T-cell (primary cell): ENCODE data around the gene XRCC2. TPM values are rescaled to one million over a fixed set of nuclear protein-coding genes. Genes with fewer than 3 reads are reported as not detected.
"Not testable (repeated sequence)": the region's sequence is repeated elsewhere in the genome, so short reads cannot be mapped to it uniquely, and the experiment has no call there.

ENCODE experiments used
- ATAC-seq, 4 experiments: fragments of 200-7000 bp in 3 of 4; fragments of 150-1000 bp in 1 of 4; cut with Tn5 transposase; replicated peaks in 1 of 4; 1 replicate in 3 of 4; 2 replicates in 1 of 4; pipeline ENCODE4 v1.10.0; 2021; ENCODE audit warnings: moderate library complexity in 3 of 4, mild to moderate bottlenecking in 2 of 4, moderate number of reproducible peaks in 1 of 4
- CTCF ChIA-PET, 2 donors: fragments of 300-600 bp; sonication (Branson Sonifier 250); formaldehyde crosslinking; loops; one replicate each; lab custom pipeline; 2022; ENCODE audit warnings: antibody characterized with exemption in 2 of 2; lab: Charles Lee
- POLR2A ChIA-PET, 2 donors: fragments of 300-600 bp; sonication (Branson Sonifier 250); formaldehyde crosslinking; loops; one replicate each; lab custom pipeline; 2022; ENCODE audit warnings: antibody characterized with exemption in 2 of 2; lab: Charles Lee
- DNase-seq, 35 experiments: peaks; one replicate each; pipeline versions ENCODE4 v3.0.0 to v3.0.0-alpha.2; 2013 to 2023
- H3K27ac ChIP-seq: one replicate; pipeline ENCODE4 v1.5.1; 2013; ENCODE audit warnings: low read length
- H3K27me3 ChIP-seq, 2 experiments: replicated peaks in 1 of 2; 1 replicate in 1 of 2; 2 replicates in 1 of 2; pipeline versions ENCODE4 v1.6.1 to v1.7.0; 2013; ENCODE audit warnings: low read length in 1 of 2, mixed read lengths in 1 of 2; ENCODE audit not compliant: control insufficient read depth in 2 of 2, insufficient read depth in 2 of 2; ENCODE audit errors: extremely low read depth in 1 of 2
- H3K36me3 ChIP-seq, 2 donors: 1 replicate in 1 of 2; 2 replicates in 1 of 2; pipeline versions ENCODE4 v1.6.1 to v1.7.0; 2013; ENCODE audit warnings: low read length in 1 of 2; ENCODE audit not compliant: control insufficient read depth in 2 of 2, insufficient read depth in 1 of 2; ENCODE audit errors: extremely low read depth in 1 of 2
- H3K4me1 ChIP-seq, 2 experiments: 1 replicate in 1 of 2; 2 replicates in 1 of 2; pipeline versions ENCODE4 v1.6.1 to v1.7.0; 2013; ENCODE audit warnings: low read length in 2 of 2, mixed read lengths in 1 of 2; ENCODE audit not compliant: insufficient read depth in 2 of 2, control insufficient read depth in 1 of 2; ENCODE audit errors: extremely low read depth in 1 of 2
- H3K4me3 ChIP-seq, 2 donors: 1 replicate in 1 of 2; 2 replicates in 1 of 2; pipeline versions ENCODE4 v1.5.1 to v1.7.0; 2013; ENCODE audit warnings: mild to moderate bottlenecking in 2 of 2, low read length in 1 of 2, moderate library complexity in 1 of 2; ENCODE audit not compliant: control insufficient read depth in 1 of 2; ENCODE audit errors: extremely low read depth in 1 of 2
- H3K9me3 ChIP-seq: 2 replicates; pipeline ENCODE4 v1.7.0; 2013
- H3K27ac Mint-ChIP-seq, 2 donors: one replicate each; pipeline ENCODE4 v1.8.0; 2020 to 2021; ENCODE audit warnings: mild to moderate bottlenecking in 2 of 2, mixed read lengths in 2 of 2
- H3K27me3 Mint-ChIP-seq, 2 donors: one replicate each; pipeline ENCODE4 v1.8.0; 2021 to 2022; ENCODE audit warnings: mixed read lengths in 2 of 2
- H3K36me3 Mint-ChIP-seq: one replicate; pipeline ENCODE4 v1.8.0; 2021; ENCODE audit warnings: mixed read lengths
- H3K4me1 Mint-ChIP-seq, 3 donors: one replicate each; pipeline ENCODE4 v1.8.0; 2020 to 2022; ENCODE audit warnings: mixed read lengths in 3 of 3, mild to moderate bottlenecking in 1 of 3
- H3K4me3 Mint-ChIP-seq, 3 donors: one replicate each; pipeline ENCODE4 v1.8.0; 2020 to 2022; ENCODE audit warnings: mild to moderate bottlenecking in 3 of 3, mixed read lengths in 3 of 3, moderate library complexity in 3 of 3
- H3K9me3 Mint-ChIP-seq, 3 donors: one replicate each; pipeline ENCODE4 v1.8.0; 2020 to 2022; ENCODE audit warnings: mixed read lengths in 3 of 3
- WGBS: methylation state at CpG from one replicate; pipeline ENCODE4 v1.1.5; 2013; ENCODE audit warnings: missing lambda C conversion rate; ENCODE audit not compliant: insufficient coverage; 5-methylcytosine and 5-hydroxymethylcytosine counted together
- total RNA-seq, 35 experiments: library from RNA in 6 of 35; stranded (reverse) in 6 of 35; fragments of 120-200 nt in 1 of 35; gene quantifications; one replicate each; pipeline versions ENCODE4 v1.2.1 to v1.2.4 and lab custom pipeline; 2013 to 2026

XRCC2 gene
- total RNA-seq, 5 donors from 2014 or later (not counting 1 experiment from before 2014, with no cell fraction given) = 0.35 to 1.3 (median 0.86) TPM

DNA sequence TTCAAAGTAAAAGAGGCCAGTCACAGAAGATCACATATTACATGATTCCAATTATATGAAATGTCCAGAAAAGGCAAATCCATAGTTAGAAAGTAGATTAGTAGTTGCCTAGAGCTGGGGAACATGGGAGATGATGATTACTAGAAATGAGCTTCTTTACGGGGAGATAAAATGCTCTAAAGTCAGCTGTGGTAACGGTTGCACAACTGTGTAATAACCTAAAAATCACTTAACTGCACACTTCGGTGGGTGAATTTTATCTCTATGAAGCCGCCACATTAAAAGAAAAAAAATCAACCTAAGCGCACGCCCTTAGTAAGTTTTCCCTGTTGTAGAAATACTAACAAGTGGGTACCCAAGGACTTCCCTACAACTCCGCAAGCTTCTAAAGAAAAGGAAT lies 15.9 kb downstream of the XRCC2 start:
- Histone ChIP-seq H3K36me3 (no peaks in the 10 kb centered on the region), H3K27me3 (no peaks in the 10 kb centered on the region), H3K9me3 (no peaks in the 10 kb centered on the region), H3K4me1 (no peaks in the 10 kb centered on the region), H3K4me3 (no peak overlapping the region), H3K27ac (no peak overlapping the region)
- no peaks in the 10 kb centered on the region for H3K9me3 Mint-ChIP-seq
- DNase-seq = no peak
- no peaks in the 10 kb centered on the region for H3K4me1 Mint-ChIP-seq
- H3K27ac Mint-ChIP-seq = no peak overlapping the region
- WGBS = 83% methylated on average over 2 of the region's 7 CpGs
- H3K4me3 Mint-ChIP-seq = no peak overlapping the region
- POLR2A ChIA-PET = no interaction called here
- no peaks in the 10 kb centered on the region for H3K27me3 Mint-ChIP-seq
- no peak for ATAC-seq
- CTCF ChIA-PET = no interaction called here
- H3K36me3 Mint-ChIP-seq = no peaks in the 10 kb centered on the region

GRCh38 chr7:152654971-152655370 lies 21.0 kb downstream of the XRCC2 start:
- Histone ChIP-seq H3K4me3 (no peak overlapping the region), H3K27ac (no peak overlapping the region), H3K36me3 (no peaks in the 10 kb centered on the region), H3K4me1 (no peaks in the 10 kb centered on the region), H3K9me3 (no peaks in the 10 kb centered on the region), H3K27me3 (no peaks in the 10 kb centered on the region)
- H3K4me3 Mint-ChIP-seq = no peak overlapping the region
- ChIA-PET CTCF (no interaction called here), POLR2A (no interaction called here)
- no peaks in the 10 kb centered on the region for H3K9me3 Mint-ChIP-seq
- DNase-seq = no peak
- no peak for ATAC-seq
- no peaks in the 10 kb centered on the region for H3K27me3 Mint-ChIP-seq
- H3K4me1 Mint-ChIP-seq = no peaks in the 10 kb centered on the region
- no peak overlapping the region for H3K27ac Mint-ChIP-seq
- no peaks in the 10 kb centered on the region for H3K36me3 Mint-ChIP-seq
- 93% methylated on average over 2 of the region's 4 CpGs for WGBS

- no peaks in the 10 kb centered on the region for H3K9me3 ChIP-seq
- H3K36me3 ChIP-seq = no peaks in the 10 kb centered on the region
- DNase-seq = no peak
- no peaks in the 10 kb centered on the region for H3K27me3 Mint-ChIP-seq
- peaks cover 0 to 7% (median 3%) of the 10 kb centered on the region in 3 donors for H3K9me3 Mint-ChIP-seq
- ChIA-PET POLR2A (no interaction called here), CTCF (no interaction called here)
- H3K4me1 ChIP-seq = no peaks in the 10 kb centered on the region
- H3K27me3 ChIP-seq = no peaks in the 10 kb centered on the region
- WGBS = no CpG with 5 or more reads among the region's 2 CpGs
- H3K36me3 Mint-ChIP-seq = peaks cover 3% of the 10 kb centered on the region
- H3K4me3 ChIP-seq = no peak overlapping the region
- H3K4me1 Mint-ChIP-seq = no peaks in the 10 kb centered on the region
- no peak overlapping the region for H3K4me3 Mint-ChIP-seq
- H3K27ac ChIP-seq = no peak overlapping the region
- ATAC-seq = no peak
- no peak overlapping the region for H3K27ac Mint-ChIP-seq
Measured at GRCh38 chr7:152649220-152649619, 26.7 kb downstream of the XRCC2 start.

GRCh38 chr7:152647009-152647408 lies 28.9 kb downstream of the XRCC2 start:
- Mint-ChIP-seq H3K27me3 (no peaks in the 10 kb centered on the region), H3K9me3 (peaks cover 0 to 7% (median 3%) of the 10 kb centered on the region in 3 donors), H3K4me3 (no peak overlapping the region), H3K4me1 (no peaks in the 10 kb centered on the region), H3K36me3 (peaks cover 3% of the 10 kb centered on the region), H3K27ac (no peak overlapping the region)
- Histone ChIP-seq H3K36me3 (no peaks in the 10 kb centered on the region), H3K27ac (no peak overlapping the region), H3K4me1 (no peaks in the 10 kb centered on the region), H3K4me3 (no peak overlapping the region), H3K9me3 (no peaks in the 10 kb centered on the region), H3K27me3 (no peaks in the 10 kb centered on the region)
- no peak for ATAC-seq
- ChIA-PET CTCF (no interaction called here), POLR2A (no interaction called here)
- no CpG with 5 or more reads among the region's 3 CpGs for WGBS
- DNase-seq = no peak

DNA sequence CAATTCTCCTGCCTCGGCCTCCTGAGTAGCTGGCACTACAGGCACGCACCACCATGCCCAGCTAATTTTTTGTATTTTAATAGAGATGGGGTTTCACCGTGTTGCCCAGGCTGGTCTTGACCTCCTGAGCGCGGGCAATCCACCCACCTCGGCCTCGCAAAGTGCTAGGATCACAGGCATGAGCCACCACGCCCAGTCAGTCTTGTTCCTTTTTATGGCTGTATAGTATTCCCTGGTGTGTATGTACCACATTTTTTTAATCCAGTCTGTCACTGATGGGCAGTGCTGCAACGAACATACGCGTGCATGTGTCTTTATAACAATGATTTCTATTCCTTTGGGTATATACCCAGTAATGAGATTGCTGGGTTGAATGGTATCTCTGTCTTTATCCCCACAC lies 29.4 kb downstream of the XRCC2 start:
- H3K36me3 Mint-ChIP-seq, H3K27me3 ChIP-seq, ATAC-seq, H3K9me3 ChIP-seq, H3K27me3 Mint-ChIP-seq, H3K4me1 ChIP-seq, H3K27ac ChIP-seq, CTCF ChIA-PET, H3K4me3 ChIP-seq, H3K27ac Mint-ChIP-seq, DNase-seq, H3K4me1 Mint-ChIP-seq, H3K4me3 Mint-ChIP-seq, H3K36me3 ChIP-seq, H3K9me3 Mint-ChIP-seq: not testable (repeated sequence)
- 100% methylated on average over 3 of the region's 11 CpGs for WGBS
- POLR2A ChIA-PET = interaction anchor here in 1 of 2 donors (0.6 kb wide), 1 partner anchor 9 kb away, joined by 4 read pairs; no protein-coding TSS in a partner anchor

GRCh38 chr7:152643979-152644559 lies 31.9 kb downstream of the XRCC2 start:
- H3K4me3 ChIP-seq = no peak overlapping the region
- Mint-ChIP-seq H3K27ac (no peak overlapping the region), H3K9me3 (peaks cover 0 to 7% (median 3%) of the 10 kb centered on the region in 3 donors), H3K36me3 (peaks cover 3% of the 10 kb centered on the region), H3K27me3 (no peaks in the 10 kb centered on the region), H3K4me3 (no peak overlapping the region), H3K4me1 (no peaks in the 10 kb centered on the region)
- no peaks in the 10 kb centered on the region for H3K36me3 ChIP-seq
- no peaks in the 10 kb centered on the region for H3K9me3 ChIP-seq
- ATAC-seq (no peak), DNase-seq (no peak)
- no peaks in the 10 kb centered on the region for H3K4me1 ChIP-seq
- POLR2A ChIA-PET = interaction anchor here (0.6 kb wide), 2 partner anchors 71 to 167 kb away, joined by 3 read pairs; no protein-coding TSS in a partner anchor
- CTCF ChIA-PET = no interaction called here
- no peaks in the 10 kb centered on the region for H3K27me3 ChIP-seq
- WGBS = 95% methylated on average over 5 of the region's 9 CpGs
- H3K27ac ChIP-seq = no peak overlapping the region

DNA sequence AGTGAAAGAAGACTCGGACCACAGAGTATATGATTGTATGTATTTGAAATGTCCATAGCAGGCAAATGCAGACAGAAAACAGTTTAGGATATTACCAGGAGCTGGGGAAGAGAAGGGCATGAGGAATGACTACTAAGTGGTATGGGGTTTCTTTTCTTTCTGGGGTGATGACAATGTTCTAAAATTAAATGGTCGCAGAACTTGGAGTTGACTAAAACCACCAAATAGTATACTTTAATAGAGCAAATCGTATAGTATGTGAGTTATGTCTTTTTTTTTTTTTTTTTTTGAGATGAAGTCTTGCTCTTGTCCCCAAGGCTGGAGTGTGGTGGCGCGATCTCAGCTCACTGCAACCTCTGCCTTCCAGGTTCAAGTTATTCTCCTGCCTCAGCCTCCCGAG lies 34.6 kb downstream of the XRCC2 start:
- no peaks in the 10 kb centered on the region for H3K27me3 Mint-ChIP-seq
- no peaks in the 10 kb centered on the region for H3K27me3 ChIP-seq
- WGBS = 100% methylated on average over 1 of the region's 6 CpGs
- H3K36me3 Mint-ChIP-seq = no peaks in the 10 kb centered on the region
- no peak overlapping the region for H3K4me3 Mint-ChIP-seq
- no peaks in the 10 kb centered on the region for H3K9me3 ChIP-seq
- ChIA-PET CTCF (no interaction called here), POLR2A (no interaction called here)
- no peak overlapping the region for H3K27ac ChIP-seq
- H3K4me1 ChIP-seq = no peaks in the 10 kb centered on the region
- no peak overlapping the region for H3K27ac Mint-ChIP-seq
- no peaks in the 10 kb centered on the region for H3K36me3 ChIP-seq
- no peak for DNase-seq
- no peak for ATAC-seq
- H3K4me3 ChIP-seq = no peak overlapping the region
- no peaks in the 10 kb centered on the region for H3K9me3 Mint-ChIP-seq
- H3K4me1 Mint-ChIP-seq = no peaks in the 10 kb centered on the region
